BLaER1 treated with 17β-estradiol and CSF1 and Interleukin-3, amounts not matched to agents 10 nM and 100 nM (cell line): ENCODE data around the gene HS3ST1.

ENCODE experiments used
- H3K27ac ChIP-seq, 11 experiments: shearing (Covaris generic); formaldehyde crosslinking; 2 replicates each; pipeline ENCODE4 v1.8.1; 2022
- H3K27me3 ChIP-seq, 11 experiments: shearing (Covaris generic); formaldehyde crosslinking; 2 replicates each; pipeline ENCODE4 v1.8.1; 2022
- H3K36me3 ChIP-seq, 11 experiments: shearing (Covaris generic); formaldehyde crosslinking; 2 replicates each; pipeline ENCODE4 v1.8.1; 2022
- H3K4me1 ChIP-seq, 10 experiments: shearing (Covaris generic); formaldehyde crosslinking; 2 replicates each; pipeline ENCODE4 v1.8.1; 2022
- H3K4me2 ChIP-seq, 11 experiments: shearing (Covaris generic); formaldehyde crosslinking; 2 replicates each; pipeline ENCODE4 v1.8.1; 2022
- H3K4me3 ChIP-seq, 10 experiments: shearing (Covaris generic); formaldehyde crosslinking; 2 replicates each; pipeline ENCODE4 v1.8.1; 2022
- H3K9ac ChIP-seq, 11 experiments: shearing (Covaris generic); formaldehyde crosslinking; 2 replicates each; pipeline ENCODE4 v1.8.1; 2022
- H3K9me3 ChIP-seq, 11 experiments: shearing (Covaris generic); formaldehyde crosslinking; replicated peaks in 1 of 11; 2 replicates each; pipeline ENCODE4 v1.8.1; 2022
- H4K20me1 ChIP-seq, 11 experiments: shearing (Covaris generic); formaldehyde crosslinking; 2 replicates each; pipeline ENCODE4 v1.8.1; 2022
- Cebpa-rat ChIP-seq, 11 experiments: shearing (Covaris generic); IDR thresholded peaks; 2 replicates each; pipeline ENCODE4 v1.8.1; 2022

HS3ST1 gene

DNA sequence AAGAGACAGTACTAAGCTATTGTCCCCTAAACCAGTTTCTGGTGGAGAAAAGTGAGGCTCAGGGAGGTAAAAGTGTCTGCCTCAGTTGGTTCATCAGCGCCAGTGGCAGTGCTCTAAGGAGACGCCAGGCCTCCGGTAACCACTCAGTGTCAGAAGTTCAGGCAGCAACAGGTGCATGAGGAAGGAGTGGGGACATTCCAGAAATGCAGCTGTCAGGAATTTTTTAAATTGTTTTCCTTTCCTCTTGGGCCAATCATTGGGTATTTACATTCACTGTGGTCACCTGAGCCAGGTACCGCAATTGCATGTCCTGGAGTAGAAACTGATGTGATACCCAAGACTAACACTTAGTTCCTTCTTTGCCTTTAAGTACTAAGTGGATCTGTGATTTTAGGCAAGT, 40.2 kb upstream of the HS3ST1 start:
- no peak overlapping the region for H3K4me3 ChIP-seq
- no peaks in the 10 kb centered on the region for H4K20me1 ChIP-seq
- no peak overlapping the region for H3K27ac ChIP-seq
- TF ChIP-seq Cebpa-rat (IDR thresholded peaks at IDR 0.05) = no peak
- H3K9me3 ChIP-seq = no peaks in the 10 kb centered on the region
- peak overlapping the region in 1 of 11 experiments; percentile 2; a peak in 1 of 22 replicates for H3K4me2 ChIP-seq
- no peaks in the 10 kb centered on the region for H3K27me3 ChIP-seq
- H3K4me1 ChIP-seq = peaks cover 27 to 60% (median 36%) of the 10 kb centered on the region in 10 experiments
- no peaks in the 10 kb centered on the region for H3K36me3 ChIP-seq
- no peak overlapping the region for H3K9ac ChIP-seq

DNA sequence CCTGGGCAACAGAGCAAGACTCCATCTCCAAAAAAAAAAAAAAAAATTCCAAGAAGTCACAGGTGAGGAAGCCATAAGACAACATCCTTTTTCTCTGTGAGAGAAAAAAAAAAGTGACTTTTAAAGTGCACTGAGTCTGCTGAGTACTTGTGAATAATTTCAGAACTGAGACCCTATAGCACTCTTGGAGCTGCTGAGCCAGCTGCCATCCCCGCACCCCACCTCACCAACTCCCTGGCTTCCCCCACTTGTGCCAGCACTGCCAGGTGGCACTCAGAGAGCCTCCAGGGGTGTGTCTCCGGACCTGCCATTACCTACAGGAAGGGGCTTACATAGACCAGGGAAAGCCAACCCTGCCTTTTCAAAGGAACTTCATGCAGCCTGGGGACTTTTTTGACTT, 39.2 kb upstream of the HS3ST1 start:
- Histone ChIP-seq H3K4me2 (no peak overlapping the region), H3K4me1 (peaks cover 27 to 59% (median 33%) of the 10 kb centered on the region in 10 experiments), H4K20me1 (no peaks in the 10 kb centered on the region), H3K9ac (no peak overlapping the region), H3K36me3 (no peaks in the 10 kb centered on the region), H3K27me3 (no peaks in the 10 kb centered on the region), H3K9me3 (no peaks in the 10 kb centered on the region), H3K27ac (peak overlapping the region in 1 of 11 experiments; percentile 28; a peak in 1 of 22 replicates), H3K4me3 (no peak overlapping the region)
- TF ChIP-seq Cebpa-rat (IDR thresholded peaks at IDR 0.05) = no peak

DNA sequence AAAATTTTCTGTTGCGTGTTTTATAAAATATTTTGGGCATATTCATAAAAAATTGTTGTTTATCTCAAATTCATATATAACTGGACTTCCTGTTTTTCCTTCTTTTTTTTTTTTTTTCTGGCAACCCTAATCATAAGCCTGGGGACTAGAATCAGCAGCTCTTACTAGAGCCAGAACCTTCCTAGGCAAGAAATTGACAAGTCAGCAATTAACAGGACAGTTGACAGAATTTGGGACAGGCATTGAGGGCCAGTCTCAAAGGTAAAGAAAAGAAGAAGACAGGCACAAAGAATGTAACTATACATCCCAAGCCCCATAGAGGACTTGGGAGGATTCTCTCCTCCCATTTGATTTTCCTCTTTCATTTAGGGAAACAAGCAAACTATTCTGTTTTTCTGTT, 35.0 kb upstream of the HS3ST1 start:
- Histone ChIP-seq H3K27ac (peak overlapping the region in 1 of 11 experiments; percentile 19; a peak in 1 of 22 replicates), H3K9me3 (peaks cover 0 to 27% (median 16%) of the 10 kb centered on the region in 11 experiments; a peak in 19 of 22 replicates), H3K9ac (no peak overlapping the region), H3K36me3 (no peaks in the 10 kb centered on the region), H3K4me1 (peaks cover 0 to 19% (median 0%) of the 10 kb centered on the region in 10 experiments; a peak in 4 of 20 replicates), H3K27me3 (no peaks in the 10 kb centered on the region), H3K4me3 (no peak overlapping the region), H3K4me2 (peak overlapping the region in 2 of 11 experiments; percentile 66 to 69; a peak in 3 of 22 replicates), H4K20me1 (no peaks in the 10 kb centered on the region)
- no peak for TF ChIP-seq Cebpa-rat (IDR thresholded peaks at IDR 0.05)

DNA sequence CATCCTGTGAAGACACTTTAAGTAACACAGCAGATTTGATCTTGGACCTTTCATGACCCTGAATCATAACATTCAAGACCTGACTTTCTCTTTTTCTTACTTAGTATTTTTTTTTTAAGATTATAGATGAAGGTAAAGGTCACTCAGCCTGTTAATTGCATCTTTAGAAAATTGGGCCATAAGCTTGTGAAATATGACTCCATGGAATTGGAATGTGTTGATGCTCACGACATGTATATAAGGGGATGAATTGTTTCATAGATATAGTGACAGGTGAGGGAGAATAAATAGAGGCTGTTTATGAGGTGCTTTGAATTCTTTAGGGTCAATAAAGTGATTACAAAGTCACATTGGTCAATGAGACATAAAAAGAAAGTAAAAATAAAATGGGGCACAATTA, 27.7 kb upstream of the HS3ST1 start:
- H3K27me3 ChIP-seq = no peaks in the 10 kb centered on the region

DNA sequence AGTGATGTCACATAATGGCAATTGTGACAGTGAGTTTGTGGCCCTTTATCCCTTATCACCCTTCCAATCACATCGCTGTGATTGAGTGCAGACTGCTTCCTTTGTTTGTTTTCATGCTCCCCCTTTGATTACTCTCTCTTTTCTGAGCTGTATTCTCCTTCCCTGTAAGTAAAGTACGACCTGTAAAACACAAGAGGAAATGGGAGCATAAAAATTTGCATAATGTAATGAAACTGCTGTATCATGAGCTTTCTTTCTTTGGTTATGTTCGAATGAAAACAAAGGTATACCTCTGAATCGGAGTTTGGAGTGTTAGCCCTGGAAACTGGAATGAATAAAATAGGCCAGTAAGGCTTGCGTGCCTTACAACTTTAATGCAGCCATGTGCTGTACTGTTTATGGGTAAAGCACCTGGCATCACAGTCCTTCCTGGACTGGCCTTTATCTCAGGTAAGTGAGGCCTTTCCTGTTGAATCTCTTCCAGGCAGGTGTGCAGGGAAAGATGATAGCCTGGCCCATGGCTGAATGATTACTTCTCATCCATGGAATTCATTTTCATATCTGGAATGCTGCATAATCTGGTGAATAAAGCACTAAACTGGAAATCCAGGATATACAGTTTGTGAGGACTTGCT, 26.6 kb upstream of the HS3ST1 start:
- H3K27ac ChIP-seq = no peak overlapping the region
- TF ChIP-seq Cebpa-rat (IDR thresholded peaks at IDR 0.05) = no peak
- no peaks in the 10 kb centered on the region for H3K27me3 ChIP-seq
- H3K4me3 ChIP-seq = no peak overlapping the region
- H3K4me1 ChIP-seq = peaks cover 0 to 14% (median 0%) of the 10 kb centered on the region in 10 experiments; a peak in 4 of 20 replicates
- H3K9ac ChIP-seq = no peak overlapping the region
- H3K9me3 ChIP-seq = peaks cover 0 to 14% (median 11%) of the 10 kb centered on the region in 11 experiments; a peak in 17 of 22 replicates
- H3K36me3 ChIP-seq = no peaks in the 10 kb centered on the region
- no peaks in the 10 kb centered on the region for H4K20me1 ChIP-seq
- no peak overlapping the region; a peak in 1 of 22 replicates for H3K4me2 ChIP-seq

More for the DNA sequence above, 27.7 kb upstream of the HS3ST1 start:
- Histone ChIP-seq H3K4me1 (peaks cover 0 to 14% (median 0%) of the 10 kb centered on the region in 10 experiments; a peak in 4 of 20 replicates), H3K9ac (no peak overlapping the region), H3K27ac (no peak overlapping the region), H3K9me3 (peaks cover 0 to 21% (median 16%) of the 10 kb centered on the region in 11 experiments; a peak in 18 of 22 replicates), H3K4me3 (no peak overlapping the region), H3K36me3 (no peaks in the 10 kb centered on the region), H4K20me1 (no peaks in the 10 kb centered on the region), H3K4me2 (no peak overlapping the region)
- TF ChIP-seq Cebpa-rat (IDR thresholded peaks at IDR 0.05) = no peak

DNA sequence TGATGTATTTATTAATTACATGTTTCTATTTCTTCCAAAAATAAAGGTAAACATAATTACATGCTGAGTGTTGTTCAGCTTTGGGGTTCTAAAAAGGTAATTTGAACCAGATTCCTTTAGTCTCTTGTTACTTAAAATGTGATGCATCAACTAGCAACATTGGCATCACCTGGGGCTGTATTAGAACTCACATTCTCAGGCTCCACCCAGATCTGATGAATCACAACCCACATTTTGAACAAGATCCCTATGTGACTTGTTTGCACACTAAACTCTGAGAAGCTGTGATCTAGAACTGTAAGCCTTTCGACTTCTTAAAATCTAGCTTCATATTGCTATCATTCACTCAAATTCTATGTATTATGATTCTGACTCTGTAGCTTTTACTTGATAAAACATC, 23.0 kb upstream of the HS3ST1 start:
- Histone ChIP-seq H3K4me2 (no peak overlapping the region), H3K4me1 (peaks cover 0 to 29% (median 0%) of the 10 kb centered on the region in 10 experiments; a peak in 5 of 20 replicates), H3K9me3 (peaks cover 0 to 8% (median 0%) of the 10 kb centered on the region in 11 experiments; a peak in 1 of 22 replicates), H3K9ac (no peak overlapping the region), H3K36me3 (no peaks in the 10 kb centered on the region), H3K27ac (no peak overlapping the region), H3K4me3 (no peak overlapping the region), H3K27me3 (no peaks in the 10 kb centered on the region), H4K20me1 (no peaks in the 10 kb centered on the region)
- TF ChIP-seq Cebpa-rat (IDR thresholded peaks at IDR 0.05) = no peak

DNA sequence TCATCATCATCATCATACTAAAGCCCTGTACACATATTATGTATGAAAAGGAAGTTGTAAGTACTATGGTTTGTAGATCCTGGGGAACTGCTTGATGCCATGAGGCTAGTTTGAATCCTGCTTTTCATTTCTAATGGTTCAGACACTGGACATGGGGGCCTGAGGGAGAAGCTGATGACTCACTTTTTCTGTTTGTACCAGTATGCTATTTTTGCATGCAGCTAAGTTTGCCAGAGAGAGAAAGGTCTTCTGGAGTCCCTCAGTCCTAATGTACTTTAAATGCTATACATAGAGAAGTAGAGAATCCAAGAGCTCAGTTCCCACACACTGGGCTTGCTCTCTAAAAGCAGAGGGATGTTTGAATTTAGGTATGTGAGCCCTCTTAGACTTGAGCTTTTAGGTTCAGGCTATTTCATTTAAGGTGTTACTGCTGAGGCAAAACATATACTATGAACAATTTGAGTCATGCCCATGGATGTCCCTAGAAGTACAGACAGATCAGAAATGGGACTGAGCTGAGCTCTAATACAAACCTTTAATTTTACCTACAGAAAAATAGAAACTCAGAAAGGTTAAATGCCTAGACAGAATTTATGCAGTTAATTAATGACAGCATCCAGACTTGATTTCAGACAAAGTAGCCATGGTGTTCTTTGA, 17.6 kb upstream of the HS3ST1 start:
- peaks cover 0 to 8% (median 0%) of the 10 kb centered on the region in 11 experiments; a peak in 1 of 22 replicates for H3K9me3 ChIP-seq
- no peak overlapping the region for H3K4me3 ChIP-seq
- no peak for TF ChIP-seq Cebpa-rat (IDR thresholded peaks at IDR 0.05)
- H3K27ac ChIP-seq = no peak overlapping the region
- H3K36me3 ChIP-seq = no peaks in the 10 kb centered on the region
- H3K27me3 ChIP-seq = no peaks in the 10 kb centered on the region
- no peak overlapping the region for H3K9ac ChIP-seq
- H4K20me1 ChIP-seq = no peaks in the 10 kb centered on the region
- peaks cover 0 to 56% (median 0%) of the 10 kb centered on the region in 10 experiments; a peak in 6 of 20 replicates for H3K4me1 ChIP-seq
- H3K4me2 ChIP-seq = peak overlapping the region in 3 of 11 experiments; percentile 14 to 57 (median 53); a peak in 5 of 22 replicates

DNA sequence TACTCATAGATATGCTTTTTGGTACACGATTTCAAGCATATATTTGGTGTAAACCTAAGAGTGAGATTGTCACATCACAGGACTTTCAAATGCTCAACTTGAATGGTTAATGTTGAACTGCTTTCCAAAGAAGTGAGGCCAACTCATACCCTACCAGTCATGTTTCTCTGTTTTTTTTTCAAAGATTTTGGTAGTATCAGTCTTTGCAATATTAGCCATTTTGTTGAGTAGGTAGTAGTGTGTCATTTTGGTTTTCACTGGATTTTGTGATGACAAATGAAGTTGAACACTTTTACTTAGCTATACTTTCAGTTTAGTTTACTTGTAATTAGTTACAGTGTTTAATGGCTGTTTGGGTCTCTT, 12.5 kb upstream of the HS3ST1 start:
- no peak for TF ChIP-seq Cebpa-rat (IDR thresholded peaks at IDR 0.05)
- Histone ChIP-seq H3K27ac (peak overlapping the region in 2 of 11 experiments; percentile 25 to 52; a peak in 2 of 22 replicates), H3K4me3 (no peak overlapping the region)

DNA sequence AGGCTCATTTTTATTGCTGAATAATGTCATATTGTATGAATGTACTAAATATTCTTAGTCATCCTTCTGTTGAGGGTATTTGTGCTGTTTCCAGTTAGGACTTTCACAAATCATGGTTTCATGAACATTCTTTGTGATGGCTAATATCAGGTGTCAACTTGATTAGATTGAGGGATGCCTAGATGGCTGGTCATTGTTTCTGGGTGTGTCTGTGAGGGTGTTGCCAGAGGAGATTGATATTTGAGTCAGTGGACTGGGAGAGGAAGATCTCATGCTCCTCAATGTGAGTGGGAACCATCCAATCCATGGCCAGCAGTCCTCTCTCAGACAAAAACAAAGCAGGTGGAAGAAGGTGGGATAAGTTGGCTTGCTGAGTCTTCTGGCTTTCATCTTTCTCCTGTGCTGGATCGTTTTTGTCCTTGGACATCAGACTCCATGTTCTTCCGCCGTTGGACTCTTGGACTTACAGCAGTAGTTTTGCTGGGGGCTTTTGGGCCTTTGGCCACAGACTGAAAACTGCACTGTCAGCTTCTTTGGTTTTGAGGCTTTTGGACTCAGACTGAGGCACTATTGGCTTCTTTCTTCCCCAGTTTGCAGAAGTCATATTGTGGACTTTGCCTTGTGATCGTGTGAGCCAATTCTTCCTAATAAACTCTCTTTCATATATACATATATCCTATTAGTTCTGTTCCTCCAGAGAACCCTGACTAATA, 11.9 kb upstream of the HS3ST1 start:
- Histone ChIP-seq H3K27ac (peak overlapping the region in 3 of 11 experiments; percentile 15 to 53 (median 52); a peak in 4 of 22 replicates), H3K4me1 (peaks cover 13 to 66% (median 22%) of the 10 kb centered on the region in 10 experiments), H4K20me1 (no peaks in the 10 kb centered on the region), H3K36me3 (no peaks in the 10 kb centered on the region), H3K9me3 (no peaks in the 10 kb centered on the region), H3K4me3 (no peak overlapping the region), H3K9ac (no peak overlapping the region), H3K4me2 (peak overlapping the region in 6 of 11 experiments; percentile 35 to 87 (median 60); a peak in 9 of 22 replicates), H3K27me3 (no peaks in the 10 kb centered on the region)
- TF ChIP-seq Cebpa-rat (IDR thresholded peaks at IDR 0.05) = no peak

More for the DNA sequence above, 12.5 kb upstream of the HS3ST1 start:
- no peaks in the 10 kb centered on the region for H3K9me3 ChIP-seq
- H3K36me3 ChIP-seq = no peaks in the 10 kb centered on the region
- no peaks in the 10 kb centered on the region for H3K27me3 ChIP-seq
- H4K20me1 ChIP-seq = no peaks in the 10 kb centered on the region
- peaks cover 8 to 66% (median 17%) of the 10 kb centered on the region in 10 experiments for H3K4me1 ChIP-seq
- H3K4me2 ChIP-seq = peak overlapping the region in 3 of 11 experiments; percentile 63 to 87 (median 78); a peak in 6 of 22 replicates
- no peak overlapping the region for H3K9ac ChIP-seq
